Testis (tissue), 2 donors: ENCODE results near the gene ELF5.

Experiments
- POLR2A ChIP-seq: fragments of 450-650 bp; IDR thresholded peaks from one replicate; pipeline ENCODE4 v1.6.1; 2017; ENCODE audit warnings: antibody characterized with exemption, mild to moderate bottlenecking, moderate library complexity
- TF ChIP-seq, protein P1 (sequence below), 3 experiments: fragments of 450-650 bp in 2 of 3; fragments of 200-600 bp in 1 of 3; sonication (generic) in 1 of 3; IDR thresholded peaks; one replicate each; pipeline ENCODE4 v1.5.1; 2016 to 2019; ENCODE audit warnings: antibody characterized with exemption in 3 of 3, mild to moderate bottlenecking in 2 of 3, moderate library complexity in 1 of 3

DNA sequence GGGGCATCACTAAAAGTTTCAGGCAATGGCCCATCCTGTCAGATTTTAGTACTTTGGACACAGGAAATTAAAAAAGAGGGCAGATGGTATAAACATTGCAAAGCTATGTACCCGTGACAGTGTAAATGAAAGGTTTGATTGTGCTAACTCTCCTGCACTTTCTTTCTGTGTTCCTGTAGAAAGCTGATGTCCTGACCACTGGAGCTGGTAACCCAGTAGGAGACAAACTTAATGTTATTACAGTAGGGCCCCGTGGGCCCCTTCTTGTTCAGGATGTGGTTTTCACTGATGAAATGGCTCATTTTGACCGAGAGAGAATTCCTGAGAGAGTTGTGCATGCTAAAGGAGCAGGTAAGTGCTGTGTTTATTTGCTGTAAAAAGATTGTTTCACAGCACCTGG is 64.6 kb downstream of the ELF5 start:
- TF ChIP-seq, protein P1, sequence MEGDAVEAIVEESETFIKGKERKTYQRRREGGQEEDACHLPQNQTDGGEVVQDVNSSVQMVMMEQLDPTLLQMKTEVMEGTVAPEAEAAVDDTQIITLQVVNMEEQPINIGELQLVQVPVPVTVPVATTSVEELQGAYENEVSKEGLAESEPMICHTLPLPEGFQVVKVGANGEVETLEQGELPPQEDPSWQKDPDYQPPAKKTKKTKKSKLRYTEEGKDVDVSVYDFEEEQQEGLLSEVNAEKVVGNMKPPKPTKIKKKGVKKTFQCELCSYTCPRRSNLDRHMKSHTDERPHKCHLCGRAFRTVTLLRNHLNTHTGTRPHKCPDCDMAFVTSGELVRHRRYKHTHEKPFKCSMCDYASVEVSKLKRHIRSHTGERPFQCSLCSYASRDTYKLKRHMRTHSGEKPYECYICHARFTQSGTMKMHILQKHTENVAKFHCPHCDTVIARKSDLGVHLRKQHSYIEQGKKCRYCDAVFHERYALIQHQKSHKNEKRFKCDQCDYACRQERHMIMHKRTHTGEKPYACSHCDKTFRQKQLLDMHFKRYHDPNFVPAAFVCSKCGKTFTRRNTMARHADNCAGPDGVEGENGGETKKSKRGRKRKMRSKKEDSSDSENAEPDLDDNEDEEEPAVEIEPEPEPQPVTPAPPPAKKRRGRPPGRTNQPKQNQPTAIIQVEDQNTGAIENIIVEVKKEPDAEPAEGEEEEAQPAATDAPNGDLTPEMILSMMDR (IDR thresholded peaks at IDR 0.05), result no peak
- TF ChIP-seq POLR2A, result no peak
